Adrenal gland (tissue), 5 donors: ENCODE results near the gene MICAL3.

Experiments used
- POLR2A ChIP-seq, 2 donors: fragments of 450-650 bp; IDR thresholded peaks; one replicate each; pipeline ENCODE4 v1.6.1; 2017; ENCODE audit warnings: antibody characterized with exemption in 2 of 2, mild to moderate bottlenecking in 2 of 2, moderate library complexity in 1 of 2
- TF ChIP-seq, protein P1 (sequence below), 6 experiments: fragments of 450-650 bp in 4 of 6; fragments of 200-600 bp in 2 of 6; sonication (generic) in 1 of 6; IDR thresholded peaks; 1 replicate in 5 of 6; 2 replicates in 1 of 6; pipeline versions ENCODE4 v1.5.1 to v1.8.0; 2016 to 2021; ENCODE audit warnings: antibody characterized with exemption in 6 of 6, mild to moderate bottlenecking in 2 of 6, moderate library complexity in 1 of 6
- donor health status: DM: no; HTN: no; CAD: no.

DNA sequence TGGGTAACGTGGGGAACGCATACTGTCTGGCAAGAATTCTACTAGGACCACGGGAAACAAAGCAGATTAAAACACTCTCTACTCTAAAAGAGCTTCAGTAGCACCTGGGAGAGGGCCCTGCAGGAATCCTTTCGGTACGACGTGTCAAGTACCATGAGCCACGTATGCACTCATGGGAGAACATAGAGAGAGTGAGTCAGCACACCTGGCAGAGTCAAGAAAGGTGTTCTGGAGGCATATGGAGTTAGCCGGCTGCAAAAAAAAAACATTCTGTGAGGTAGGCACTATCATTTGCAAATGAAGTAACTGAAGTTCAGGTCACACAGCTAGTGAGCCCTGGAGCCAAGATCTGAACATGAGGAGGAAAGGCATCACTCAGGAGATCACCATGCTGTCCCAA lies 179.0 kb downstream of the MICAL3 start:
- TF ChIP-seq, protein P1, sequence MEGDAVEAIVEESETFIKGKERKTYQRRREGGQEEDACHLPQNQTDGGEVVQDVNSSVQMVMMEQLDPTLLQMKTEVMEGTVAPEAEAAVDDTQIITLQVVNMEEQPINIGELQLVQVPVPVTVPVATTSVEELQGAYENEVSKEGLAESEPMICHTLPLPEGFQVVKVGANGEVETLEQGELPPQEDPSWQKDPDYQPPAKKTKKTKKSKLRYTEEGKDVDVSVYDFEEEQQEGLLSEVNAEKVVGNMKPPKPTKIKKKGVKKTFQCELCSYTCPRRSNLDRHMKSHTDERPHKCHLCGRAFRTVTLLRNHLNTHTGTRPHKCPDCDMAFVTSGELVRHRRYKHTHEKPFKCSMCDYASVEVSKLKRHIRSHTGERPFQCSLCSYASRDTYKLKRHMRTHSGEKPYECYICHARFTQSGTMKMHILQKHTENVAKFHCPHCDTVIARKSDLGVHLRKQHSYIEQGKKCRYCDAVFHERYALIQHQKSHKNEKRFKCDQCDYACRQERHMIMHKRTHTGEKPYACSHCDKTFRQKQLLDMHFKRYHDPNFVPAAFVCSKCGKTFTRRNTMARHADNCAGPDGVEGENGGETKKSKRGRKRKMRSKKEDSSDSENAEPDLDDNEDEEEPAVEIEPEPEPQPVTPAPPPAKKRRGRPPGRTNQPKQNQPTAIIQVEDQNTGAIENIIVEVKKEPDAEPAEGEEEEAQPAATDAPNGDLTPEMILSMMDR (IDR thresholded peaks at IDR 0.05), result no peak
- TF ChIP-seq POLR2A (IDR thresholded peaks at IDR 0.05), result no peak
